ENCODE measurements around the gene RPL27. TPM values are rescaled to one million over a fixed set of nuclear protein-coding genes. Genes with fewer than 3 reads are reported as not detected.

The RPL27 gene
- total and polyA plus RNA-seq, 9 donors, result 1,130 to 5,312 (median 1,880) TPM

DNA sequence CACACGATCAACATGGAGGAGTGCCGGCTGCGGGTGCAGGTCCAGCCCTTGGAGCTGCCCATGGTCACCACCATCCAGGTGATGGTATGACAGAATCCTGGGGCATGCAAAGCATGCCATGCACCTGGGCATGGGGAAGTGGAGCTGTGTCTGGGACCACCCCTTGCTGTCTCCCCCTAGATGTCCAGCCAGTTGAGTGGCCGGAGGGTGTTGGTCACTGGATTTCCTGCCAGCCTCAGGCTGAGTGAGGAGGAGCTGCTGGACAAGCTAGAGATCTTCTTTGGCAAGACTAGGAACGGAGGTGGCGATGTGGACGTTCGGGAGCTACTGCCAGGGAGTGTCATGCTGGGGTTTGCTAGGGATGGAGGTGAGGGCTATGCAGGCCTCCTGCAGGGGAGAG, 15.1 kb downstream of the RPL27 start:
- peaks cover 5% of the 10 kb centered on the region for H3K4me1 ChIP-seq (ENCODE audit: insufficient read depth)

DNA sequence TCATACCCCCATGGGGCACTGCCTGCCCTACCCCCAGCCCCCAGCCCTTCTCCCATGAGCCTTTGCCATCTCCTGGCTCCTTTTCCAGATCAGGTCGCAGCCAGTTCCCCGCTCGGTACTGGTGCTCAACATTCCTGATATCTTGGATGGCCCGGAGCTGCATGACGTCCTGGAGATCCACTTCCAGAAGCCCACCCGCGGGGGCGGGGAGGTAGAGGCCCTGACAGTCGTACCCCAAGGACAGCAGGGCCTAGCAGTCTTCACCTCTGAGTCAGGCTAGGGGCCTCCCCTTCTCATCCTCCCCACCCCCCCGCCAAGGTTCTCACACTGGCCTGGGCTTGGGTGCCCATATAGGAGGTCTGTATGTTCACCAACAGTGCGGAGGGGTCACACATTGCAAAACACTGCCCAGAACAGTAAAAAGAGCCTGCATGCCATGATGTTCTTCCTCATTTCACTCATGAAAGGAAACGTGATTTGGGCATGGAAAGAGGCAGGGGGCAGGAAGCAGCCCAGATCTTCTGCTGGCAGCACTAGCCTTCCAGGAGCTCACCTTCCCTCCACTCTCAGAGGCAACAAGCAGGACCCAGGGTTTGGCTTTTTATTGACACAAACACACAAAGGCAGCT, 15.9 kb downstream of the RPL27 start:
- no peaks in the 10 kb centered on the region for H3K27me3 ChIP-seq
- WGBS, 3 donors, result 49 to 58% (median 56%) methylated on average over 12 of the region's 12 CpGs
- intact Hi-C loops (cut with DNase I), result no loop called here
- no peaks in the 10 kb centered on the region for H3K9me3 ChIP-seq
- H3K27ac ChIP-seq, result no peak overlapping the region
- H3K36me3 ChIP-seq, result no peaks in the 10 kb centered on the region
- H3K4me1 ChIP-seq (ENCODE audit: insufficient read depth), result peaks cover 8% of the 10 kb centered on the region
- H3K4me3 ChIP-seq, result no peak overlapping the region
- peak in 1 of 5 donors; percentile 67 for DNase-seq
- TF ChIP-seq EP300 (IDR thresholded peaks at IDR 0.05), result no peak
- TF ChIP-seq, protein P1, sequence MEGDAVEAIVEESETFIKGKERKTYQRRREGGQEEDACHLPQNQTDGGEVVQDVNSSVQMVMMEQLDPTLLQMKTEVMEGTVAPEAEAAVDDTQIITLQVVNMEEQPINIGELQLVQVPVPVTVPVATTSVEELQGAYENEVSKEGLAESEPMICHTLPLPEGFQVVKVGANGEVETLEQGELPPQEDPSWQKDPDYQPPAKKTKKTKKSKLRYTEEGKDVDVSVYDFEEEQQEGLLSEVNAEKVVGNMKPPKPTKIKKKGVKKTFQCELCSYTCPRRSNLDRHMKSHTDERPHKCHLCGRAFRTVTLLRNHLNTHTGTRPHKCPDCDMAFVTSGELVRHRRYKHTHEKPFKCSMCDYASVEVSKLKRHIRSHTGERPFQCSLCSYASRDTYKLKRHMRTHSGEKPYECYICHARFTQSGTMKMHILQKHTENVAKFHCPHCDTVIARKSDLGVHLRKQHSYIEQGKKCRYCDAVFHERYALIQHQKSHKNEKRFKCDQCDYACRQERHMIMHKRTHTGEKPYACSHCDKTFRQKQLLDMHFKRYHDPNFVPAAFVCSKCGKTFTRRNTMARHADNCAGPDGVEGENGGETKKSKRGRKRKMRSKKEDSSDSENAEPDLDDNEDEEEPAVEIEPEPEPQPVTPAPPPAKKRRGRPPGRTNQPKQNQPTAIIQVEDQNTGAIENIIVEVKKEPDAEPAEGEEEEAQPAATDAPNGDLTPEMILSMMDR (IDR thresholded peaks at IDR 0.05), result no peak
- no peak for TF ChIP-seq POLR2A (IDR thresholded peaks at IDR 0.05)

More for the DNA sequence above, 15.1 kb downstream of the RPL27 start:
- no peaks in the 10 kb centered on the region for H3K36me3 ChIP-seq
- intact Hi-C loops (cut with DNase I), result no loop called here
- H3K27ac ChIP-seq, result no peak overlapping the region
- H3K9me3 ChIP-seq, result no peaks in the 10 kb centered on the region
- WGBS, 3 donors, result 77 to 81% (median 79%) methylated on average over 8 of the region's 8 CpGs
- DNase-seq, result no peak
- TF ChIP-seq POLR2A (IDR thresholded peaks at IDR 0.05) (no peak), EP300 (IDR thresholded peaks at IDR 0.05) (no peak)
- TF ChIP-seq, protein P1 (IDR thresholded peaks at IDR 0.05), result no peak
- H3K4me3 ChIP-seq, result no peak overlapping the region
- no peaks in the 10 kb centered on the region for H3K27me3 ChIP-seq

DNA sequence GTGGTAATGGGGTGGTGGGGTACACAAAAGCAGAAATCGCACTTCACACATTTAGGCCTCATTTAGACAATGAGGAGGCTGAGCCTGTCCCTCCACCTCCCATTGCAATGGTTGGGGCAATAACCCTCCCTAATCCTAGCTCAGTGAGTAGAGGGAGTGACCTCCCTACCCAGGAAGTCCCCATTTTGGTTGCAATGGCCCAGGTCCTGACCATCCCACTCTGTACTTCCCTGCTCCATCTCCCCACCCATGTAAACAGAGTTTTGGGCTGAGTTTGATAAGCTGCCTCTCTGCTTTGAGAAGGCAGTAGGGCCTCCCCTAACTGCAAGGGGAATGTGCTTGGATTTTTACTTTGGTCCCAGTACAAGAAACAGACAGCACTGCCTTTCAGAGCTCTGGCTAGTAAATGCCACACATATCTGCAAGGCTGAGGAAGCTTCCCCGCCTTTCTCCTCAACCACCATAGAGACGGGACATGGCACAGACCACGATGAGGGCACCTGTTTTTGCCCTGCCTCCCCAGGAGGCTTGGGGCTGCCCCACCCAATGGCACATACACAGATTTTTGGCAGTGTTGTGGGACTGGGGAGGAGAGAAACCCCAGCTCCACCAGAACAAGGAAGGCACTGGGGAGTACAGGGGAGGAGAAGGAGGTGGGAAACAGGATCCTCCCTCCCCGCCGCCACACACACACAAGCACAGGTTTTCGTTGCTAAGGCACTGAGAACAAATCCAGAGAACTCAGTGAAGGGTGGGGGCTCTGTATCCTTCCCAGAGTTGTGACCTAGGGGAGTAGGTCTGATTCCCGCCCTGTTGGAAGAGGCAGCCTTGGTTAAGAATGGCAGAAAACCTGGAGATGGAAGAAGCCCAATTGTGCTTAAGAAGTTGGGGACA, 16.7 kb downstream of the RPL27 start:
- DNase-seq, result no peak
- 51 to 56% (median 53%) methylated on average over 8 of the region's 8 CpGs for WGBS, 3 donors
- Histone ChIP-seq H3K27me3 (no peaks in the 10 kb centered on the region), H3K36me3 (no peaks in the 10 kb centered on the region), H3K4me3 (no peak overlapping the region), H3K27ac (peak overlapping the region in 1 of 2 donors; percentile 15), H3K4me1 (ENCODE audit: insufficient read depth) (peaks cover 13% of the 10 kb centered on the region), H3K9me3 (no peaks in the 10 kb centered on the region)
- TF ChIP-seq EP300 (IDR thresholded peaks at IDR 0.05) (no peak), POLR2A (IDR thresholded peaks at IDR 0.05) (no peak)
- TF ChIP-seq, protein P1 (IDR thresholded peaks at IDR 0.05), result no peak
- intact Hi-C loops (cut with DNase I), result no loop called here

DNA sequence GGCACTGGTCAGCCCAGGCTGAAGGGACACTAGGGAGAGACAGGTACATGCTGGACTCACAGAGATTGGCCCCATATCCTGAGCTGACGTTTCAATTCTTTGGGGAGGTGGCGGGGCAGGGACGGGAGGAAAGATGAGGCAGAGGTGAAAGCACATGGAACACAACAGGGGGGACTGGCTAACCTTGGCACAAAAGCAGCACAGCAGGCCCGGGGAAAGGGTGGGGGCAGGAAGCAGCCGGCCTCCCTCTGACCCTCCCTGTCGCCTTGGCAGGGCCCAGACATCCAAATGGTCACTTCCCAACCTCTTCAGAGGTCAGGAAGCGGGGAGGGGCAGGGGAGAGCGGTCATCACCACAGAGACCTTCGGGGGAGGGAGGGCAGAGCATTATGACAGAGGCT, 17.4 kb downstream of the RPL27 start:
- peak in 2 of 5 donors; percentile 58 to 69 for DNase-seq
- H3K27me3 ChIP-seq, result no peaks in the 10 kb centered on the region
- no peaks in the 10 kb centered on the region for H3K36me3 ChIP-seq
- H3K27ac ChIP-seq, result peak overlapping the region in 1 of 2 donors; percentile 15
- 35 to 39% (median 35%) methylated on average over 9 of the region's 9 CpGs for WGBS, 3 donors
- no peaks in the 10 kb centered on the region for H3K9me3 ChIP-seq
- peaks cover 19% of the 10 kb centered on the region for H3K4me1 ChIP-seq (ENCODE audit: insufficient read depth)
- intact Hi-C loops (cut with DNase I), result no loop called here
- H3K4me3 ChIP-seq, result no peak overlapping the region
- TF ChIP-seq POLR2A (IDR thresholded peaks at IDR 0.05) (no peak), EP300 (IDR thresholded peaks at IDR 0.05) (no peak)
- TF ChIP-seq, protein P1 (IDR thresholded peaks at IDR 0.05), result no peak
